AG09309 (cell line): ENCODE results near the gene NUDCD3.

Source experiments
- DNase-seq: peaks from one replicate; pipeline ENCODE4 v3.0.0-alpha.2; 2010; ENCODE audit warnings: low read depth
- H3K4me3 ChIP-seq: 2 replicates; pipeline ENCODE4 v1.5.1; 2011; ENCODE audit warnings: mild to moderate bottlenecking, low read depth, low read length, moderate library complexity; ENCODE audit not compliant: control insufficient read depth
- CTCF ChIP-seq: IDR thresholded peaks from 2 replicates; pipeline ENCODE4 v1.5.1; 2011; ENCODE audit warnings: mild to moderate bottlenecking, low read depth, low read length, inconsistent platforms; ENCODE audit not compliant: insufficient read depth, control insufficient read depth; ENCODE audit errors: missing control alignments

NUDCD3 gene

DNA sequence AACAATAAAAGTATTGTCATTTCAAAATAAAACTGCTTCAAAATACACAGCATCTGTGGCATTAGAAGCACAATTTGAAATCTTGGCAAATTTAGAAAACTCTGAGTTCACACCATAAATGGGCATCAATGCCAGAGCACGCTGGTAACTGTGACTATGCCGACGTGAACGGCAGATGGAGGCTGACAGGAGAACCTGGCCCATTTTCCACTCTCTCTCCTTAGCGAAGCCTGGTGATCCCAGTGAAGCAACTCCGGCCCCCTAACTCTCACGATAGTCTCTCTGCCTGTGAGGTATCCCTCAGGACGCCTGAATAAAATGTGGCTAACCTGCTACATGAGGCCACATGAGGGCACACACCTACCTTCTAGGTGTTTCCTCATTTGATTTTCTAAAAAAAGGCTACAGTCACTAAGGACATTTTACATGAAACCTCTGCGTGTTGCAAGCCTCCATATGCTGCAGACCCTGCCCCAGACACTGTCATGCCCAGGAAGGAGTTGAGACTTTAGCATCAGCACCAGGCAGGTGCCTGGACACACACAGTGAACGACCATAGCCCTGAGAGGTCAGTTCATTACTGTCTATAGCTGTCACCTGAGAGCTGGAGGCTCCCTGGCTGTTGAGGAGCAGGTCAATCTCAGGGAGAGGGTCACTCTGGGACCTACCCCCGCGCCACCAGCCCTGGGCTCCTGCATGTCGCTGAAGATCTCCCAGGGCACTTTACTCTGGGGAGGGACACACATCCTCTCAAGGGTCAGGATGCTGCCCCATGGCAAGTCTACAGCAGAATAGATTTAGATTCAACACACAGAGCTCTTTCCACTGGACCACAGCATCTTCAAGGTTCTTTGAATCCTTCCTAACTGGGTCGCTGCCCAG, 102.1 kb downstream of the NUDCD3 start:
- TF ChIP-seq CTCF, result no peak
- no peak for DNase-seq
- no peak overlapping the region for H3K4me3 ChIP-seq

DNA sequence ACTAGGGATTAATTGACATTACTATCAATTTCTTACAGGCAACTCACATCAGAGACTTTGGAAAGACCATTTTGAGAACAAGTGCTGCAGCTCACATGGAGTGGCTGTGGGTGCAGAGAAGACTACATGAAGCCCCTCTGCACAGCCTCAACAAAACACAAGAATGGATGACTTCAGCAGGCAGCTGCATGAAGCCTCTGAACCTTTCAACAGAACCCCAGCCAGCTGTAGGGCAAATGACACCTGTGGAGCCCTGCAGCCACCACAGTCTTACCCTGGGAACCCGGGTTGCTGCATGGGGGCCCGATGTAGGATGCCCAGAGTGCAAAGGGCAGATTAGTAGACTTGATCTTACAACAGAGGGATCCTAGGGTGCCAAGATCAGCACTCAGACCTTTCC, 103.1 kb downstream of the NUDCD3 start:
- DNase-seq, result no peak
- TF ChIP-seq CTCF, result no peak

DNA sequence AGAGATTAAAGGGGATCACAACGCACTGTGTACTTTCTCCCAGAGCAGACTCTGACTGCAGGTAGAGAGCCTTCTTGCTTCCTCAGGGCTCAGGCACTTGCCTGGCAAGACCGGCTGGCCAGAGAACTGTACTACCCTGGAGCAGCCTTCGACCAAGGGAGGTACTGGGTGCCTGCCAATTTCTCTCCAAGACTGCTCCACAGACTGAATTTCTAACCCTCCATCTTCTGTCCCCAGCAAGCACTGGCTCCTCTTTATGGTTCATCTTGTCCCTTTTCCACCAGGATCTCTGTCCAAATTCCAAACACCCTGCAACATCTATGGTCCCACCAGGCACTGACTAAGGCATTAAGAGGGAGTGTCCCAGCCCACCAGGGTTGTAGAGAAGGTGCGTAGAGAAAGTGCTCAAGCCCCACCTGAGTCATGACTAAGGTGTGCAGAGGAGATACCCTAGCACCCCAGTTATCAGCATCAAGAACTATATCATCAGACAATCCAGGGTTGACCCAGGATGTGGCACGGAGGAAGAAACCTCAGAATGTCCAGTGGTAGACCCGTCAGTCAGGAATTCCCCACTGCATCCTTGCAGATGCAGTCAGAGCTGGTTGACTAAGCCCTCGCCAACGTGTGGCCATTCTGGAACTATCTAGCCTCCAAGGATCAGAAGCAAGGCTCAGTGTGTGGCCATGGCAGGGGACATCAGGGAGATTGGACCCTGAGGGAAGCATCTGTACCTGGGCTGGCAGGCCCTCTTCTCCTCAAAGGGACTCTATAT, 104.1 kb downstream of the NUDCD3 start:
- H3K4me3 ChIP-seq, result no peak overlapping the region
- DNase-seq, result no peak
- no peak for TF ChIP-seq CTCF

More for the DNA sequence above, 103.1 kb downstream of the NUDCD3 start:
- H3K4me3 ChIP-seq, result no peak overlapping the region

- no peak for TF ChIP-seq CTCF
- DNase-seq, result no peak
- no peak overlapping the region for H3K4me3 ChIP-seq
These were observed 104.9 kb downstream of the NUDCD3 start for GRCh38 chr7:44385434-44386138.

DNA sequence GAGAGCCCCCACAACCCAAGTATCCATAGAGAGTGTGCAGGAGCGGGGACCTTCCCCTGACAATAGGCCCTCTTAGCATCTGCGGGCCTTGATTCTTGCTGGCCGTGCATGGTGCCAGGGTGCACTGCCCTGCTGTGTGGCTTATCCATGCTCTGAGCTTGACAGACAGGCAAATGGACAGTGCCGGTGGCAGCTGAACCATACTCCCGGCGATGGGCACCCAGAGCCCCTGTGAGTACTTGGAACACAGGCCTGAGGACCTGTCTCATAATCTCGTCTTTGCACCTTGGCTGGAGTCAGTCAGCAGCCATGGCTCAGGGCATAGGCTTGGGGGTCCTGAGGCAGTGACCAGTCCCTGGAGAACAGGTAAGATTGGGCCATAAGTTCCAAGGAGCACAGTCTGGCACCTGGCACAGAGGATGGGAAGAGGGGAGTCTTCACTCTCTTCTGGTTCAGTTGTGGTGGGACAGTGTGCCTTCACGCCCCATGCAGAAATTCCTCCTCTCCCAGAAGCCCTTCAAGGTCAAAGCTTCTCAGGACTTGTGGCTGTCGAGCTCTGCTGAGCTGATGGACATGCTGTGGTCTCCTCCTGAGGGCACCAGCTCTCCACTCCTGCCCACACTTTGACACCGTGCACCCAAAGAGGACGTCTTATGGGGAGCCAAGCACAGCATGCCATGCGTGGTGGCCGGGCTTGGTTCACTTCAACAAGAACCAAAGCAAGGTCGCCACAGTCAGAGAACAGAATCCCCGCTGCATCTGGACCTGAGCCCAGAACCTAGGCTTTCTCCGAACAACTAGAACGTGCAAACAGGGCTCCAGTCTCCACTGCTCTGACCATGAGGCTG, 105.6 kb downstream of the NUDCD3 start:
- no peak overlapping the region for H3K4me3 ChIP-seq
- DNase-seq, result no peak
- no peak for TF ChIP-seq CTCF
